Breast epithelium (tissue), 3 donors: ENCODE data around the gene SLC16A7.

Source experiments
- CTCF ChIP-seq, 3 donors: fragments of 450-650 bp; IDR thresholded peaks; one replicate each; pipeline ENCODE4 v1.5.1; 2016 to 2017; ENCODE audit warnings: antibody characterized with exemption in 3 of 3, mild to moderate bottlenecking in 3 of 3, moderate library complexity in 3 of 3
- POLR2A ChIP-seq: fragments of 450-650 bp; IDR thresholded peaks from one replicate; pipeline ENCODE4 v1.6.1; 2016; ENCODE audit warnings: antibody characterized with exemption, mild to moderate bottlenecking, moderate library complexity
- POLR2AphosphoS5 ChIP-seq, 3 donors: sonication (generic); formaldehyde crosslinking; IDR thresholded peaks; one replicate each; pipeline ENCODE4 v1.6.1; 2017; ENCODE audit warnings: antibody characterized with exemption in 3 of 3

- TF ChIP-seq CTCF (IDR thresholded peaks at IDR 0.05) = no peak
- TF ChIP-seq POLR2A = no peak
- no peak for TF ChIP-seq POLR2AphosphoS5 (IDR thresholded peaks at IDR 0.05)
Observed at GRCh38 chr12:59626382-59626781, 30.6 kb downstream of the SLC16A7 start.
